Fibroblast of pulmonary artery (primary cell): ENCODE results near the gene SAMD4A.

Experiments used
- DNase-seq: peaks from one replicate; pipeline ENCODE4 v3.0.0-alpha.2; 2010; ENCODE audit warnings: low read depth
- H3K4me3 ChIP-seq: replicated peaks from 2 replicates; pipeline ENCODE4 v1.5.1; 2011; ENCODE audit warnings: low read depth, mild to moderate bottlenecking, control low read depth, low read length, moderate library complexity
- TF ChIP-seq, protein P1 (sequence below): IDR thresholded peaks from 2 replicates; pipeline ENCODE4 v1.5.1; 2011; ENCODE audit warnings: mild to moderate bottlenecking, control low read depth, low read length, inconsistent platforms; ENCODE audit errors: missing control alignments

SAMD4A gene

DNA sequence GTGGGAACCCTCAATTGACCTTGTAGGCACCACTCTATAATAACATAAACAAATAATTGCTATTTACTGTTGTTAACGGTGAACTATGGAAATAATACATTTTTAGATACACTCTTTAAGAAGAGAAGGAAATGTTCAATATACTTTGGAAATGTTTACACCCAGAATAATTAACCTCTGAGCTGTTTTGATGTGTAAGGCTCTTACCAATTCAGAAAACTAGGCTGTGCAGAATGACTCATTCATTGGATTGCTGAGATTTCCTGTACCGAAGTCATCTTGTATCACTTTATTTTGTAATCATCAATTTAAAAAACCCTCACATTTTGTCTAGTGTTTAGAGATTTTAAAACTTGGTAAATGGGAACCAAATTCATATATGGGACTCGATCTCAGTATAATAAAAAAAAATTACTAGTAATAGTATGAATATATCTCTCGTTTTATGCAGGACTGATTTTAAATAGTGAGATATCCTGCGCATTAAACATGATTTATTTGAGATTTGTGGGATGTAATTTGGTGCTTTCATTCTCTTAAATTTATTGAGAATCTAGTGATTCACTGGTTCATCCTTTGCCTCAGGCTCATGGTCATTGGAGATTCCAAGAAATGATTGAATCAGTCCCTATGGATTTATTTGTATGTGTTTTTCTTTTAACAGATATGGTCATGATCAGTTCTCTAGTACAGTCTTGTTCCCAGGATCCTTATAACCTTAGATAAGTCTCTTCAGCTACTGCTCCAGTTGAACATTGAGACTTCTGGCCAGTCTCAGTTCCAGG, 3.9 kb downstream of the SAMD4A start:
- no peak overlapping the region for H3K4me3 ChIP-seq
- TF ChIP-seq, protein P1, sequence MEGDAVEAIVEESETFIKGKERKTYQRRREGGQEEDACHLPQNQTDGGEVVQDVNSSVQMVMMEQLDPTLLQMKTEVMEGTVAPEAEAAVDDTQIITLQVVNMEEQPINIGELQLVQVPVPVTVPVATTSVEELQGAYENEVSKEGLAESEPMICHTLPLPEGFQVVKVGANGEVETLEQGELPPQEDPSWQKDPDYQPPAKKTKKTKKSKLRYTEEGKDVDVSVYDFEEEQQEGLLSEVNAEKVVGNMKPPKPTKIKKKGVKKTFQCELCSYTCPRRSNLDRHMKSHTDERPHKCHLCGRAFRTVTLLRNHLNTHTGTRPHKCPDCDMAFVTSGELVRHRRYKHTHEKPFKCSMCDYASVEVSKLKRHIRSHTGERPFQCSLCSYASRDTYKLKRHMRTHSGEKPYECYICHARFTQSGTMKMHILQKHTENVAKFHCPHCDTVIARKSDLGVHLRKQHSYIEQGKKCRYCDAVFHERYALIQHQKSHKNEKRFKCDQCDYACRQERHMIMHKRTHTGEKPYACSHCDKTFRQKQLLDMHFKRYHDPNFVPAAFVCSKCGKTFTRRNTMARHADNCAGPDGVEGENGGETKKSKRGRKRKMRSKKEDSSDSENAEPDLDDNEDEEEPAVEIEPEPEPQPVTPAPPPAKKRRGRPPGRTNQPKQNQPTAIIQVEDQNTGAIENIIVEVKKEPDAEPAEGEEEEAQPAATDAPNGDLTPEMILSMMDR: no peak
- peak; percentile 82 for DNase-seq

DNA sequence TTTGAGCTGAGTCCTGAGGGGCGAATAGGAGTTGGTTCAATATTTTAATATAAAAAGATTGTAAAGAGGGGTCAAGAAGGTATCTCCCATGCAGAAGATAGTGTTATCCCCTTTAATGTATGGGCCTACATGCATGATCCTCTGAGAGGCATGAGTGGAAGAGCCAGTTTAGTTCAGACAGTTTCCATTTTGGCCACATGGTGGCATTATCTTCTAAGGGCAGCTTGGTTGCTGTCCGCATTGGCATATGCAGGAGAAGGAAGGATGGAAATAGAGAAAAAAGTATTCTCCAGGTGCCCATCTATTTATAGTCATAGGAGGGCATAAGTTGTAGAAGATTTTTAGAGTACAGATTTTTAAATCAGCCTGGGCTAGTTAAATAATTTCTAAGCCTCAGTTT, 5.4 kb downstream of the SAMD4A start:
- TF ChIP-seq, protein P1: peak; percentile 54
- H3K4me3 ChIP-seq: no peak overlapping the region
- peak; percentile 54 for DNase-seq

DNA sequence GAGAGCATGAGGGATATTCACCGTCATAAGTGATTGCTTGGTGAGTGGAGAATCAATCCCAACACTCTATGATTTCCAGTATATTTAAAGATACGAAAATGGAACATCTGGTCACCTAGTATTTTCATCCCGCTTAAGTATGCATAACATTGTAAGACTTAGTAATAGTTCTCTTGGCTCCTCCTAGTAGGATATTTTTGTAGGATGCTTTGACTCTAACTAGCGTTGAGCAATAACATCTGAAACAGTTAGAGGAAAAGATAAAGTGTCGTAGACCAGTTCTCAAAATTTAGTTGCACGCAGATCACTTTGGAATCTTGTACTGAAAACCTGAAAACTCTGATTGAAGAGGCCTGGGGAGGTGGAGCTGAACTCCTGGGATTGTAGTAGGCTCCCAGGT, 7.6 kb downstream of the SAMD4A start:
- no peak overlapping the region for H3K4me3 ChIP-seq
- TF ChIP-seq, protein P1: no peak
- DNase-seq: no peak

DNA sequence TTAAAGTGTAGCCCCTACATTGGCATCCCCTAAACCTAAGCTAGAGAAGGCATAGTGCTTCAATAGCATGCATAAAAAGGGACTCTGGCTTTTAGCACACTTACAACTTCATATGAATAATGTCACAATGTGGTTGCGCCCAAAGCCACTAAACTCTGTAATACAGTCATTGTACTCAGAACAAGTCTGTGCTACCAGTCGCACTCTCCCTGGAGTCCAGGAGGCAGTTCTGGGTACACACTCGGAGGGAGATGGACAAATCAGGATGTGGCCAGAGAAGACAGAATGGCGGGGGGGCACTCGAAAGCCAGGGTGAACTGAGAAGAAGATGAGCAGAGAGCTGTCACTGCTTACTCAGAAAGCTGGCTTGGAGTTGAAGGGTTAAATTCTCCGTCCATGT, 10.6 kb downstream of the SAMD4A start:
- H3K4me3 ChIP-seq: no peak overlapping the region
- DNase-seq: no peak
- TF ChIP-seq, protein P1: no peak

DNA sequence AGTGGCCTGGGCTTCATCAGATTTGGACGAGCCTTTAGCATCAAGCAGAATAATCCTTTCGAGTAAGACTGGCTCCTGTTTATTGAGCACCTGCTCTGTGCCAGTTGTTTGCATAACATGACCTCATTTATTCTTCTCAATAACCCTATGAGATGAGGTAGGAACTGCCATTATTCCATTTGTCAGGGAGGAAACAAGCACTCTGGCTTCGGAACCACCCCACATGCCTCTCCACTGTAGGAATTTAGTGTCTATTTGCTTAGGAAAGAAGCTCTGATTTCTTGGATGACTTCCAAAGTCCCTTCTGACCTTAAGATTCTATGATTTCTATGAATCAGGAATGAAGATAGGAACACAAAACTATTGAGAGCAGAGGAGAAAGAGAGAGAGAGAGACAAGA, 11.0 kb downstream of the SAMD4A start:
- TF ChIP-seq, protein P1: no peak
- DNase-seq: no peak
- H3K4me3 ChIP-seq: no peak overlapping the region

DNA sequence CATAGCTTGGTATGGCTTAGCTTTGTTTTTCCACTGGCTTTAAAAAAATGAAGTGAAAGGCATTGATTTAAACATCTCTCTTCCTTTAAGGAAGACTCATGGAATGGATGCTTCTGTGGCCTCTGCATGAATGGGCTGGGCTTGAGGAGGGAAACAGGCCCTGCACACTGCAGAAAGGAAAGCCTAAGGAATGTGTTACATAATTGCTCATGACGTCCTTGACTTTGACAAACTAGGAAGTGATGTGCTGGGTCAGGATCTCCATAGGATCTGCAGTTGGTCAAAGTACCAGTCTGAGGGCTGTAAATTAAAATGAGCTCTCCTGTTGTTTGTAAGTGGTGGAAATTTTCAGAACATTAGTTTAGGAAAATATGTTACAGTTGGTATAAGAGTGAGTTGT, 12.7 kb downstream of the SAMD4A start:
- TF ChIP-seq, protein P1: no peak
- peak; percentile 83 for DNase-seq
- H3K4me3 ChIP-seq: no peak overlapping the region

DNA sequence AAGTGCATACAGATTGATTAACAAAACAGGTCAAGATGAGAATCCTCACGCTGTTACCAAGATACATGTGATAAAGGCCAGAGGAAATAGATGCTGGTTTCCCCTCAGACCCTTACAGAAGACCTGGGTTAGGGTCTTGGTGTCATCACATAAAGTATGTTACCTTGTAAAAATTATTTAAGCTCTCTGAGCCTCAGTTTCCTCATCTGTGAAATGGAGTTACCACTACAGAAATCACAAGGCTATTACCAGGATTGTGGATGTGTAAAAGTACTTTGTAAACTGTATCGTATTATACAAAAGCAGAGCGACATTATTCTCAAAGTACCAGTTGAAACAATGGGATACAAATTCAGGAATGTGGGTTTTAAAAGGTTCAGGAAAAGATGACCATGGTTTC, 14.0 kb downstream of the SAMD4A start:
- TF ChIP-seq, protein P1: no peak
- DNase-seq: no peak

More for the DNA sequence above, 14.0 kb downstream of the SAMD4A start:
- no peak overlapping the region for H3K4me3 ChIP-seq
